Dendritic cell treated with granulocyte-macrophage colony-stimulating factor and Interleukin-4, amounts not matched to agents 40 ng/mL and 50 ng/mL, for 4 days (primary cell): ENCODE data around the gene TTBK2.

Source experiments
- H3K27ac Mint-ChIP-seq: one replicate; pipeline ENCODE4 v1.8.0; 2022; ENCODE audit warnings: mild to moderate bottlenecking, mixed read lengths
- H3K27me3 Mint-ChIP-seq: one replicate; pipeline ENCODE4 v1.8.0; 2022; ENCODE audit warnings: mild to moderate bottlenecking, mixed read lengths
- H3K36me3 Mint-ChIP-seq: one replicate; pipeline ENCODE4 v1.8.0; 2022; ENCODE audit warnings: low read depth, mixed read lengths
- H3K4me1 Mint-ChIP-seq: one replicate; pipeline ENCODE4 v1.8.0; 2022; ENCODE audit warnings: low read depth, mixed read lengths
- H3K4me3 Mint-ChIP-seq: one replicate; pipeline ENCODE4 v1.8.0; 2022; ENCODE audit warnings: mild to moderate bottlenecking, moderate library complexity, mixed read lengths
- H3K9me3 Mint-ChIP-seq: one replicate; pipeline ENCODE4 v1.8.0; 2022; ENCODE audit warnings: mixed read lengths
- intact Hi-C: fragments of 100-400 bp; cut with micrococcal nuclease; formaldehyde crosslinking; loops from one replicate; pipeline ENCODE4 v1.15.0; 2022

The TTBK2 gene

DNA sequence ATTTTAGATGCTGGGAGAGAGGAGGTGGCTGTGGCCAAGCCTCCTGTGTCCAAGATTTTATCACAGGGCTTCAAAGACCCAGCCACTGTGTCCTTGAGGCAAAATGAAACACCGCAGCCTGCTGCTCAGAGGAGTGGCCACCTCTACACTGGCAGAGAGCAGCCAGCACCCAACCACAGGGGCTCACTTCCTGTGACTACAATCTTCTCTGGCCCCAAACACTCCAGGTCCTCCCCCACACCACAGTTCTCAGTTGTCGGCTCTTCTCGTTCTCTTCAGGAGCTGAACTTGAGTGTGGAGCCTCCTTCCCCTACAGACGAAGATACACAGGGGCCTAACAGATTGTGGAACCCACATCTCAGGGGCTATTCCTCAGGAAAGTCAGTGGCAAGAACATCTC is 229.3 kb downstream of the TTBK2 start:
- H3K4me3 Mint-ChIP-seq, result no peak overlapping the region

More for the DNA sequence above, 229.3 kb downstream of the TTBK2 start:
- Mint-ChIP-seq H3K36me3 (peaks cover 6% of the 10 kb centered on the region), H3K4me1 (peaks cover under 1% of the 10 kb centered on the region), H3K27me3 (no peaks in the 10 kb centered on the region), H3K9me3 (no peaks in the 10 kb centered on the region), H3K27ac (no peak overlapping the region)
- intact Hi-C loops, result no loop called here
